Cardiac fibroblast (primary cell): Measurements from ENCODE around the gene FGFR3.
A peak's percentile ranks its signal among the peaks of the same experiment; 100 is the strongest.

Experiments
- DNase-seq, 2 donors: peaks; one replicate each; pipeline versions ENCODE4 v3.0.0 to v3.0.0-alpha.2; 2010; ENCODE audit warnings: low read depth in 2 of 2
- H3K4me3 ChIP-seq, 2 donors: replicated peaks in 1 of 2; 1 replicate in 1 of 2; 2 replicates in 1 of 2; pipeline ENCODE4 v1.5.1; 2011; ENCODE audit warnings: low read depth in 2 of 2, low read length in 2 of 2, mild to moderate bottlenecking in 2 of 2, moderate library complexity in 1 of 2
- TF ChIP-seq, protein P1 (sequence below): IDR thresholded peaks from one replicate; pipeline ENCODE4 v1.5.1; 2011; ENCODE audit warnings: low read depth, mild to moderate bottlenecking, low read length, inconsistent platforms

The FGFR3 gene

DNA sequence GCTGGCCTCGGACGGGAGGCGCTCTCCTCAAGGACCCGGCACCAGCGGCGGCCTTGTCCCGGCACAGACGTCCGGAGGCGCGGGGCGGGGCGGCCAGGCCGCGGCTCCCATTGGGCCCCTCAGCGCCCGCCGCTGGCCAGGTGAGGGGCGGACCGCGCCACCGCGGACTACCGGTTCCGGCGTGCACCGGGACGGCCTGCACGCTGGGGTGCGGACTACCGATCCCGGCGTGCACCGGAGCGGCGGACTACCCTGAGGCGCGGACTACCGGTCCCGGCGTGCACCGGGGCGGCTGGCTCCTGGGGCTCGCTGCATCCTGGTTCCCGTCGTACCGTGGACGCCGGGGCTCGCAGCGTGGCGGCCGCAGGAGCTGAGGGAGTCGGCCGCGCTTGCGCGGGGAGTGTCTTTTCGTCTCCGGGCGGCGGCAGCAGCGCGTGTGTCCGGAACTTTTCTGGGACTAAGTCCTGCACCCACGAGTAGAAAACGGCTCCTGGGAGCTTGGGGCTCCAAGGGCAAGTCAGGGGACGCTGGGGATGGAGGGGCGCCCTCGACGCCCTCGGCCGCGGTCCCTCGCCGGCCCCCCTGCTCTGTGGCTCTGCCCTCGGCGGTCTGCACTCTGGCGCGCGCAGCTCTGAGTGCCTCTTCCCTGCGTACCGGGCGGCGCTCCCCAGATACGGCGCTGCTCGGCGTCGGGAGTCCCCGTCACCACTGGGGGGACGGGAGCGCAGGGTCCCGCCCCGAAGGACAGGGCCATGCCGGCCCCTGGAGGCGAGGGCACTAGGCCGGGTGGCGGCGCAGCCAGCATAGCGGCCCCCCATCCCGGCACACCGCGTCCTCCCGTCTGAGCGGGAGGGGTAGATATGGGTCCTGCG is 63.2 kb downstream of the FGFR3 start, which contains the start of gene LETM1:
Gene LETM1, minus strand, starts transcription at position 86 of the 872 bp plus-strand sequence. CDS start 206 bp downstream, outside the sequence.
- TF ChIP-seq, protein P1, sequence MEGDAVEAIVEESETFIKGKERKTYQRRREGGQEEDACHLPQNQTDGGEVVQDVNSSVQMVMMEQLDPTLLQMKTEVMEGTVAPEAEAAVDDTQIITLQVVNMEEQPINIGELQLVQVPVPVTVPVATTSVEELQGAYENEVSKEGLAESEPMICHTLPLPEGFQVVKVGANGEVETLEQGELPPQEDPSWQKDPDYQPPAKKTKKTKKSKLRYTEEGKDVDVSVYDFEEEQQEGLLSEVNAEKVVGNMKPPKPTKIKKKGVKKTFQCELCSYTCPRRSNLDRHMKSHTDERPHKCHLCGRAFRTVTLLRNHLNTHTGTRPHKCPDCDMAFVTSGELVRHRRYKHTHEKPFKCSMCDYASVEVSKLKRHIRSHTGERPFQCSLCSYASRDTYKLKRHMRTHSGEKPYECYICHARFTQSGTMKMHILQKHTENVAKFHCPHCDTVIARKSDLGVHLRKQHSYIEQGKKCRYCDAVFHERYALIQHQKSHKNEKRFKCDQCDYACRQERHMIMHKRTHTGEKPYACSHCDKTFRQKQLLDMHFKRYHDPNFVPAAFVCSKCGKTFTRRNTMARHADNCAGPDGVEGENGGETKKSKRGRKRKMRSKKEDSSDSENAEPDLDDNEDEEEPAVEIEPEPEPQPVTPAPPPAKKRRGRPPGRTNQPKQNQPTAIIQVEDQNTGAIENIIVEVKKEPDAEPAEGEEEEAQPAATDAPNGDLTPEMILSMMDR = no peak
- DNase-seq = peak; percentile 93 to 97
- H3K4me3 ChIP-seq = peak within 1 kb of the TSS; percentile 85 to 92

DNA sequence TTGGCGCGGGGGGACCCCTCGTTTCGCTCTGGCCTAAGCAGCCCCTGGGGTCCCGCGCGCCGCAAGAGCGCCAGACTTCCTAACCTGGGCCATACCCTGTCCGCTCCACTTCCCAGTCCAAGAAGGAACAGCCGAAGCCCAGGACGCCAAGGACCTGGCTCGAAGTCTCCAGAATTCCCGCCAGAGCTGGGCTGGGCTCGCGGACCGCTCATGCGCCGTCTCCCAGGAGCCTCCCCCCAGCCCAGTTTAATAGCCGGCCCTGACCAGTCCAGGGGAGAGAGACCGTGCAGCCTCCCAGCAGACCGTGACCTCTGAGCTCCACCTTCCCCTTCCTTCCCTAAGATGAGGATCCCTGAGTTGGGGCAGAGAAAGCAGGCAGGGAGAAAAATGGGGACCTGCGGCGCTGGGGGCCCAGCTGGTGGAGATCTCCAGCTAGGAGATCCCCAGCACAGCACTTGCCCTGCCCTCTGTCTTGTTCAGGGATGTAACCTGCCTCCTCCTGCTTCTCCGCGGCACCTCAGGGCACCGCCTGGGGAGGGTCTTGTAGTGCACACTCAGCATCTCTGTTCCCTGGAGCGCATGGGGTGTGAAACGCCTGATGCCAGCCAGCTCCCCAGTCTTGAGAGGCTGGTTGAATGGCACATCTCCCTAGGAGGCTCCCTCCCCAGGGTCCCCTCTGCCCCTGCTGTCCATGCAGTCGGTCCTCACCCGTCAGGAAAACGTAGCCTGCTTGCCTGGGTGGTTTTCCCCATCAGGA is 64.0 kb downstream of the FGFR3 start:
- TF ChIP-seq, protein P1 = no peak
- DNase-seq = peak; percentile 19 to 41
- H3K4me3 ChIP-seq = peak overlapping the region; percentile 69 to 92

DNA sequence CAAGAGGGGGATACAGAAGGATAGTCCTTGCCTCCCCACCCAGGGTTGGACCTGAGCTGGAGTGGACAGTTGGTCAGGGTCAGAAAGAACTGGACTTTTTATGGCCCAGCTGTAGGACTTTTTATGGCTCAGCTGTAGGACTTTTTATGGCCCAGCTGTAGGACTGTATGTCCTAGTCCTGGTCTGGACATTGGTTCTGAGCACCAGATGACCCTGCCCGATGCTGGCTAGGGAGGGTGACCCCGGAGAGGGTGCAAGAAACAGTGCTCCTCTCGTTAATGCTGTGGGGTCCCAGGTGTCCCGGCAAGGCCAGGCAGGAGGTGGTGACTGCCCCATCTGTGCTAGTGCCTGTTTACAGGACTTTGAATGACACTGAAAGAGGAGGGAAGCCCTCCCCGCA is 64.8 kb downstream of the FGFR3 start:
- TF ChIP-seq, protein P1 = no peak
- no peak overlapping the region for H3K4me3 ChIP-seq
- no peak for DNase-seq
